ENCODE data around the gene PHTF1. TPM values are rescaled to one million over a fixed set of nuclear protein-coding genes. Genes with fewer than 3 reads are reported as not detected.

Gene PHTF1
- total RNA-seq, 2 donors from 2014 or later: 7.3 to 9.2 TPM

- intact Hi-C loops (cut with DNase I, micrococcal nuclease): loop anchor here in 1 of 2 donors (5.0 kb wide), 1 partner anchor 535 kb away; no protein-coding TSS in a partner anchor
- peak; percentile 53 for ATAC-seq
- DNase-seq: no peak
Observed at GRCh38 chr1:113677250-113678158, 81.8 kb downstream of the PHTF1 start.

GRCh38 chr1:113676524-113676923 lies 82.8 kb downstream of the PHTF1 start:
- DNase-seq (no peak), ATAC-seq (no peak)
- intact Hi-C loops (cut with DNase I, micrococcal nuclease): loop anchor here in 1 of 2 donors (5.0 kb wide), 1 partner anchor 534 kb away; no protein-coding TSS in a partner anchor

- DNase-seq: no peak
- intact Hi-C loops (cut with DNase I, micrococcal nuclease): loop anchor here in 1 of 2 donors (5.0 kb wide), 1 partner anchor 533 kb away; no protein-coding TSS in a partner anchor
- ATAC-seq: no peak
Observed at GRCh38 chr1:113675302-113675701, 84.0 kb downstream of the PHTF1 start.

- DNase-seq (no peak), ATAC-seq (no peak)
- intact Hi-C loops (cut with DNase I, micrococcal nuclease): no loop called here
Observed at GRCh38 chr1:113674591-113674990, 84.7 kb downstream of the PHTF1 start.

GRCh38 chr1:113672491-113672890 lies 86.8 kb downstream of the PHTF1 start:
- DNase-seq (no peak), ATAC-seq (no peak)
- intact Hi-C loops (cut with DNase I, micrococcal nuclease): no loop called here

GRCh38 chr1:113670650-113671049 lies 88.6 kb downstream of the PHTF1 start:
- intact Hi-C loops (cut with DNase I, micrococcal nuclease): no loop called here
- no peak for DNase-seq

GRCh38 chr1:113669988-113670387 lies 89.3 kb downstream of the PHTF1 start:
- DNase-seq: no peak
- intact Hi-C loops (cut with DNase I, micrococcal nuclease): no loop called here
- ATAC-seq: peak; percentile 60

More at GRCh38 chr1:113670650-113671049, 88.6 kb downstream of the PHTF1 start:
- ATAC-seq: no peak

GRCh38 chr1:113666126-113666525 lies 93.2 kb downstream of the PHTF1 start:
- ATAC-seq: peak; percentile 64
- intact Hi-C loops (cut with DNase I, micrococcal nuclease): no loop called here
- no peak for DNase-seq

GRCh38 chr1:113665071-113665470 lies 94.2 kb downstream of the PHTF1 start:
- no peak for ATAC-seq

GRCh38 chr1:113663165-113663951 lies 95.9 kb downstream of the PHTF1 start:
- DNase-seq (no peak), ATAC-seq (no peak)
- intact Hi-C loops (cut with DNase I, micrococcal nuclease): no loop called here

More at GRCh38 chr1:113665071-113665470, 94.2 kb downstream of the PHTF1 start:
- no peak for DNase-seq
- intact Hi-C loops (cut with DNase I, micrococcal nuclease): no loop called here

- intact Hi-C loops (cut with DNase I, micrococcal nuclease): no loop called here
- no peak for ATAC-seq
- no peak for DNase-seq
Observed at GRCh38 chr1:113662101-113662500, 97.2 kb downstream of the PHTF1 start.

GRCh38 chr1:113660088-113660487 lies 99.2 kb downstream of the PHTF1 start:
- ATAC-seq (no peak), DNase-seq (no peak)
- intact Hi-C loops (cut with DNase I, micrococcal nuclease): no loop called here

GRCh38 chr1:113659556-113659955 lies 99.7 kb downstream of the PHTF1 start:
- no peak for ATAC-seq
- DNase-seq: no peak
- intact Hi-C loops (cut with DNase I, micrococcal nuclease): no loop called here

- intact Hi-C loops (cut with DNase I, micrococcal nuclease): no loop called here
- ATAC-seq: no peak
Observed at GRCh38 chr1:113659035-113659434, 100.3 kb downstream of the PHTF1 start.

GRCh38 chr1:113657556-113658063 lies 101.7 kb downstream of the PHTF1 start:
- DNase-seq (no peak), ATAC-seq (no peak)
- intact Hi-C loops (cut with DNase I, micrococcal nuclease): no loop called here

More at GRCh38 chr1:113659035-113659434, 100.3 kb downstream of the PHTF1 start:
- DNase-seq: no peak

- no peak for ATAC-seq
Observed at GRCh38 chr1:113657126-113657525, 102.2 kb downstream of the PHTF1 start.

GRCh38 chr1:113654883-113655282 lies 104.4 kb downstream of the PHTF1 start:
- DNase-seq: no peak
- no peak for ATAC-seq
- intact Hi-C loops (cut with DNase I, micrococcal nuclease): no loop called here

More at GRCh38 chr1:113657126-113657525, 102.2 kb downstream of the PHTF1 start:
- intact Hi-C loops (cut with DNase I, micrococcal nuclease): no loop called here
- DNase-seq: no peak

GRCh38 chr1:113653741-113654140 lies 105.5 kb downstream of the PHTF1 start:
- no peak for ATAC-seq
- intact Hi-C loops (cut with DNase I, micrococcal nuclease): no loop called here

GRCh38 chr1:113652771-113653170 lies 106.5 kb downstream of the PHTF1 start:
- DNase-seq (no peak), ATAC-seq (no peak)
- intact Hi-C loops (cut with DNase I, micrococcal nuclease): no loop called here

More at GRCh38 chr1:113653741-113654140, 105.5 kb downstream of the PHTF1 start:
- no peak for DNase-seq
